Fibroblast of skin of scalp (primary cell): Measurements from ENCODE around the gene MBP.

Experiments
- DNase-seq: peaks from one replicate; pipeline ENCODE4 v3.0.0-alpha.2; 2013

MBP gene

GRCh38 chr18:77082316-77082955 lies 50.1 kb downstream of the MBP start:
- DNase-seq: no peak

DNA sequence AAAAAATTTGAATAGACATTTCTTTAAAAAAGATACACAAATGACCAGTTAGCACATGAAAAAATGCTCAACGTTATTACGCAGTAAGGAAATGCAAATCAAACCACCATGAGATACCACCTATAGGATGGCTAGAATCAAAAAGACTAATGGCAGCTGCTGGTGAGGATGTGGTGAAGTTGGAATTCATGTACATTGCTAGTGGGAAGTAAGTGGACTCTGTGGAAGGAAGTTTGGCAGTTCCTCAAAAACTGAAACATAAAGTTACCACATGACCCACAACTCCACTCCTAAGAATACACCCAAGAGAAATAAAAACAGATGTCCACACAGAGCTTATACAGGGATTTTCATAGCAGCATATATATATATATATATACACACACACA lies 51.2 kb downstream of the MBP start:
- peak; percentile 90 for DNase-seq

GRCh38 chr18:77079954-77080682 lies 52.5 kb downstream of the MBP start:
- no peak for DNase-seq

GRCh38 chr18:77079088-77079487 lies 53.5 kb downstream of the MBP start:
- no peak for DNase-seq

GRCh38 chr18:77078690-77079070 lies 53.9 kb downstream of the MBP start:
- peak; percentile 42 for DNase-seq

DNA sequence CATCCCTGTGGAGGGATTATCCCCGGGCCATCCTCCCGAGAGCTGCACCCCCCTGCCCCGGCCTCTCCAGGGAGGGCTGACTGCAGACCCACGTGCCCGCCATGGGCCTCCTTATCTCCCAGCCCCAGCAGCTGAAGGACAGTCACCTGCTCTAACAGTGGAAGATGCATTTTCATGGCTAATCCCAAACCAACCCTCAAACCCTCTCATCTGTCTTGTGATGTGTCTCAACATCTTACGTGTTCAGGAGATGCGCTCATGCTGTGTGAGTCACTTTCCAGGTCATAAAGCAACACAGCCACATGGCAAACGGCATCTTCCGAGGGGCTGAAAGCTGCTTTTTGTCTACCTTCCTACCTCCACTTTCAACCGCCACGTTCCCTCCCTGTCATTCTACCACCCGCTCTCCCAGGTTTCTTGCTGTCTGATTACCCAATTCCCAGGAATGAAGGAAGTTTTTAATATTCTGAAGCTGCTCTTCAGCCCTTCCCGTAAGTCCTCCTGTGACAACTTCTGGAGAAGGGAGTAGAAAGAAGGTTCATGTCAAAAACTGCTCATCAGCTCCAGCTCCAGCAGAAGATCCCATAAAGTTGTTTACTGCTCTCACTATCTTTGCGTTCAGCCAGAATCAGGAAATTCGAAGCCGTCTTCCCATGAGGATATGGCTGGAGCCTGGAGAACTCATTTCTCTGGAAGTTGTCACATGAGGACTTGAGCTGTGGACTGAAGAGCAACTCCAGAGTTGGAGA lies 54.5 kb downstream of the MBP start:
- no peak for DNase-seq

GRCh38 chr18:77077401-77077800 lies 55.2 kb downstream of the MBP start:
- no peak for DNase-seq

DNA sequence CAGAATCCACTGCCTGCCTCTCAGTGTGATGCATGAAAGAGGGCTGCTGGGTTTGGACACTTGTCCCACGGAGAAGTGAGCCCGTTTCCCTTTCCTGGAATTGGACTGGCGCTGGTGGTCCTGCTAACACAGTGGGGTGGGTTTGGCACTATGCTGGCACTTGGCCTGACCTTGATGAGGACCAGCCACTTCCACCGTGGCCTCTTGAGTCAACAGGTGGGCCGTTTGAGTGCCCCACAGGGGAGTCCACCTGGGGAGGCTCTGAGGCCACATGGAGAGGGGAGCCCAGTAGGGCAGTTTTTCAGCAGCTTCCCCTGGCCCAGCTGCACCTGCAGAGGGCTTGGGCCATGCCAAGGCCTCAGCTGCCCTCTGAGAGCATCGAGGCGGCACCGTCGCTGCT lies 56.5 kb downstream of the MBP start:
- DNase-seq: no peak

- DNase-seq: no peak
Measured at GRCh38 chr18:77074431-77074830, 58.2 kb downstream of the MBP start.

DNA sequence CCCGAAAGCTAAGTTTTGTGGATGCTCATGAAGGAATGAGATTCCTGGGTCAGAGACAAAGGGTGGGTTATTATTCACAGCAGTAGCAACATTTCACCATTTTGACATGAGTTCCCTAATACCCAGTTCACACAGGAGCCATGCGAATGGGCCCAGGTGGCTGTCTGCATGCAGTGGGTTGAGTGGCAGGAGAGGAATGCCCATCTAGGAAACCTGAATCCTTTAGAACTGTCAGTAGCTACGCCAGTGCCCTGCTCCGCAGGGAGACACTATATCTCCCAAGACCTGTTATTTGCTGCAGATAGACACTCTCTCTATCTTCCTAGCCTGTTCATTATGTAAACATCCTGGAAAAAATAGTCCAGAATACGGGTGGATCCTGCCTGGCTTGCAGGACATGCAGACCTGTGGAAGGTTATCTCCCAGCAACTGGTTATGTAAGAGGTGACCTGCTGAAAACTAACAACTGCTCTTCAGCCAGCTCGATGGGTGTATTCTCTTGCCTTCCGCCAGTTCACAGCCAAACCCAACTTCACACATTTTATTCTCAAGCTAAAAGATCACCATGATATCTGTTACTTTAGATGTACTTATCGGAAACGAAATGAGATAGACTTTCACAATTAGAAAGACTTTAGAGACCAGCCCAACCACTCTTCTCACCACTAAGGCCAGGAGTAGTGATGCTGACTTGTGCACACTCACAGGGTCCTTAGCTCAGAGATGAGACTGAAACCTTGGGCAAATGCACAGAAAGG lies 59.1 kb downstream of the MBP start:
- no peak for DNase-seq

DNA sequence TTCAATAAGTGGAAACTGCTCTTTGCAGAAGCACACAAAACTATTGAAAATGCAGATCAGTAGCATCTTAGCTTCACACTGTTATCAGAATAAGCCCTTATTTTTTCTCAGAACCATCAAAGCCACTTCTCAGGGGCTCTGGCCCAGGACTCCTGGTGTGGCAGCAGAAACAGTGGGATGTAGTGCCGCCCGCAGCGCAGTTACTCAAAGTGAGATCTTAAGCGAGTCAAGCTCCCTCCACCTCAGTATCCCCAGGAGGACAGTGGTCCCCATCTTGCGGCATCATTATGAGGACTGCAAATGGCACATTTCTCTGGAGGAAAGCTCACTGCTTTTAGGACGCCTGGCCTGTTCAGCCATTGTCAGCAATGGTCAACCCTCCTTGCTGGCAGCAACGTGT lies 60.0 kb downstream of the MBP start:
- DNase-seq: no peak

DNA sequence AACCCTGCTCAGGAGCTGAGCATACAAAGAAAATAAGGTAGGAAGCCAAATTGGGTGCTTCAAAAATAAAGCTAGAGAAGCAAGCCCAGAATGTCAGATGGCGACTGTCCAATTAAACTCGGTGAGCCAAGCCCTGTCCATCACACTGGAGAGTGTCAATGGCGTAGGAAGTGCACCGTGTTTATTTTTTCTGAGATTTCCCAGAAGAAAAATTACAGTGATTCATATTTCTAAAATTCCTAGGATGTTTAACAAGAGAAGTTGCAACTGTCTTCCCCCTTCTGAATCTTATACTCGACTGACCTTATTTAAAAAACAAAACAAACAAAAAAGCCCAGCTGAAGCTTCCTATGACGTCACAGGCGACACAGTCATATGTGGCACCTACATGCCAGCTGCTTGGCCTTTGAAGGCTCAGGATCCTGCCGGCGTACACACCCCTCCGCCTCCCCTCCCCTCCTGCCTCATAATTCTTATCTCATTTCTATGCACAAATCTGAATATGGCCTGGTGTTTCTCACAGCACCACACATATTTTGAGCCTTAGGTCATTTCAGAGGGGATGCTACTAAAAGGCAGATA lies 60.8 kb downstream of the MBP start:
- peak; percentile 94 for DNase-seq

- no peak for DNase-seq
Measured at GRCh38 chr18:77071061-77071460, 61.5 kb downstream of the MBP start.

GRCh38 chr18:77070627-77071026 lies 62.0 kb downstream of the MBP start:
- DNase-seq: no peak

DNA sequence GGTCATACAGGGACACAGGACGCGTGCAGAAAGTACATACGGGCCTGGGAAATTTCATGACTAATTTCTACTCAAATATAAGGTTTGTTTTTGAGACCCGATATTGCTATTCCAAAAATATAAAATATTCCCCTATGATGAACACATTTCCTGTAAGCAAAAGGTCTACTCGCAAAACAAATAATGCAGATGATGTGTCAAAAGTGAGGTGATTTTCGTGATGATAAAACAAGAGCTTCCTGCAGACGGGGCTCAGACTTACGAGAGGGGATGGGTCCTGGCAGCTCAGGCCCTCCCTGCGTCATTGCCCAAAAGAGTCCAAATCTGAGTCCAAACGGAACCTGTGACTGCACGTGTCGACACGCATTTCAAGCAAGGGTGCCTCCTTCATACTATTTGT lies 62.7 kb downstream of the MBP start:
- no peak for DNase-seq

DNA sequence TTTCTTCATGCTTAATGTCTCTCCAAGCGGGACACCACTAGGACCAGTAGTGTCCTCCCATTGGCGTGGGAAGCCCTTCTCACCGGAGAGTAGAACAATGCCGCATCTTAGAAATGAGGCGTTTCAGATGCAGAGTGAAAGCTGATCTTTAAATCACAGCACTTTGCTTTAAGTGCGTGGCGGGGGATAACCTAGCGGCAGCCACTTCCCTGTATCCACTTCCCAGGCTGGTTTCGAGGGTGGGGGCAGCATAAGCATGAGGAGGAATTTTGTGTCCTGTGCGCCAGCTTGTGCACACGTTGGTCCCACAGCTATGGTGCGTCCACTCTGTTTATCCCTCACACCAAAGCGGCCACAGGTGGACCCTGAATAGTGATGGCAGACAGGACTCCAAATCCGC lies 63.1 kb downstream of the MBP start:
- DNase-seq: no peak

DNA sequence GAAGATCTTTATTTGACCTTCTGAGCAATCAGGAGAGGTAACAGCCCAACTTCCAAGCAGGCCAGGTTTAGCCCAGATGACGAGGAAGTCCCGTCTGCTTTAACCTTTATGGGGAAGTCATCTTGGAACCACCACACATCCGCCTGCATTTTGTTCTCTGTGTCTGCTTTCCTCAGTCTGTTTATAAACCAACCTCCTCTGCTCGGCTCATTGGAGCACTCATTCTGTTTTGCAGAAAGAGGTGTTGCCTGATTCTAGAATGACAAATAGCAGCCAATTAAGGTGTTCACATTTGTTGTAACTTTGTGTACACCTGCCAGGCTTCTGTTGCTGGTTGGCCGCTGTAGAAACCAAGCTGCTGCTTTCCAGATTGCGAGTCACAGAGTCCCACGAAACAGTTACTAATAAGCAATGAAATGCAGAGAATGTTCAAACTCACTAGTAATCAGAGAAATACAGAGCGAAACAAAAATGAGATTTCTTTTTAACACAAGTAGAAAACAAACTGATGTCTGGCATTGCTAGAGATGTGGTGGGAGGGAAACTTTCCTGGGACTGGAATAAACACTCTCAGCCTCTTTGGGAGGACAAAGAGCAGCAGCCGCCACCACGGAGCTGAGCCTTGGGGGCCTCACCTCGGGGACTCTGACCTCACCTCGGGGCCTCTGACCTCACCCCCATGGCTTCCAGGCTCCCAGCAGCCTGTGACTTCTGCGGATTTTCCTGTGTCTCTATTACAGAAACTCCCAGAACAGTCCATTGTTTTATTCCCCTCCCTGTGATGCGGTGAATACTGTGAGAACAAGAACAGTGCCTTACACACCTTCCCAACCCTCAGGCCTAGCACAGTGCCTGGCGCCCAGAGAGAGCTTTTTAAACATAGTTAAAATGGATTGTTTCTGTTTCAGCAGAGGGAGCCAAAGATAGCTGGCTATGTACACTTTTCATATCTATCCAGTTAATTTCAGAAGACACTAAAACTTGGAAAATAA lies 64.0 kb downstream of the MBP start:
- DNase-seq: peak; percentile 64

DNA sequence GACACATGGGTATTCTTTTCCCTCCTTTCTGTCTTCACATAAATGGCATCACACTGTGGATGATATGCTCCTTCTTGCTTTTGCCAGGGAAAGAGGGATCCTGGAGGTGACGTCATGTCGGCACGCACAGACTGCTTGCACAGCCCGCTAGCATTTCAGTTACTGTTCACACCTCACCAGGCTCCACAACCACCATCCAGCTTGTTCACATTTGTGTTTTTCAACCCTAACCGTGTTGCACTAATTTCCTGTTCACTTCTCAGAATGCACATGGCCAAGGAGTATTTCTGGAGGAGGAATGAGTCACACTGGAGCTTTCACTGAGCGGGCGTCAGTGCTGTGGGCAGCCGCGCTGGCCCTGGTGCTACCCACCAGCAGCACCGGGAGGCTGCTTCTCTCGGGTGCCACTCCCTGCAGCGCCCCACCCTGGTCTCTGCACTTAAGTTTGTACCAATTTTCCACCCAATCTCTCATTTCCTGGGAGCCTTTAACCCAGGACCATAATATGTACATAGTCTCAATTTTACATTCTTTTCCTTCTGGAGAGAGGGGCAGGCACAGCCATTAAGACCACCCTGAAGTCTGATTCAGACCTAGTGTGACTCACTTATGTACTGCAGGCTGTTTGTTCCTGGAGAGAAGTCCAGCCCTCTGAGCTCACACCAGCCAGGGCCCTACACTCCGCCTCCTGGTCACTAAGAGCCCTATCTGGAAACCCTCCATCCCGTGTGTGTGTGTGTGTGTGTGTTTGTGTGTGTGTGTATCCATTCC lies 65.1 kb downstream of the MBP start:
- DNase-seq: peak; percentile 88

- no peak for DNase-seq
Measured at GRCh38 chr18:77066689-77067088, 65.9 kb downstream of the MBP start.

DNA sequence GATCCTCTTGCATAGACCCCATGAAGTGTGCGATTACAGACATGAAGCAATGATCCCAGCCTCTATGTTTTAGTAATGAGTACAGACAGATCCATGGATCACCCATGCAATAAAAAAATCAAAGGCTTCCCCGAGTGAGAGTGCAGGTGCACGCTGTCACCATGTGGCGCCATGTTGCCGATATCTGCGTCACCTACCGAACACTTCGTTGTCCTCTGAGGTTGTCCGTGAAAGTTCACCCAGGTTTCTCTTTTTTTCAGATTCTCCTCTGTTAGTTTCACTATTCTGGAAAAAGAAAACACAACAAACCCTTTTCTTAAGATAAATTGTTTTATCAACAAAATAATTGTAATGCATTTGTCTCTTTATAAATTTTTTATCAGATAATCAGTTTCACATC lies 66.5 kb downstream of the MBP start:
- no peak for DNase-seq
